ENCODE results near the gene KIF1C. TPM values are rescaled to one million over a fixed set of nuclear protein-coding genes. Genes with fewer than 3 reads are reported as not detected.

The KIF1C gene
- total and polyA plus RNA-seq, 9 of the 15 experiments (the other 6 are each of a cell fraction or from before 2014, with no cell fraction given), result 0.38 to 68.4 (median 25.1) TPM

- TF ChIP-seq CTCF (IDR thresholded peaks at IDR 0.05 in 2 of 3, conservative IDR thresholded peaks at IDR 0.05 in 1 of 3; ENCODE audit: insufficient read depth in 2 of 3, low read depth in 1 of 3, low read length in 3 of 3), result no peak
- TF ChIP-seq ELF4 (CRISPR knock-in tag; IDR thresholded peaks at IDR 0.05), result no peak
- no peak for TF ChIP-seq ZBTB12 (CRISPR knock-in tag; IDR thresholded peaks at IDR 0.05)
- TF ChIP-seq E2F3 (CRISPR knock-in tag; IDR thresholded peaks at IDR 0.05), result 0 out of 2 replicates have a peak, but pooled peaks have one; percentile 33
- TF ChIP-seq NR4A1 (CRISPR knock-in tag; IDR thresholded peaks at IDR 0.05), result no peak
- no peak for TF ChIP-seq NR4A1 (tag; IDR thresholded peaks at IDR 0.05)
- TF ChIP-seq MITF (IDR thresholded peaks at IDR 0.05), result no peak
- peak; percentile 56 for TF ChIP-seq CXXC5 (CRISPR knock-in tag; IDR thresholded peaks at IDR 0.05)
- no peak for TF ChIP-seq CC2D1A (IDR thresholded peaks at IDR 0.05)
- no peak for TF ChIP-seq ASH1L (IDR thresholded peaks at IDR 0.05; ENCODE audit: borderline replicate concordance, low read depth, partially characterized antibody)
- no peak for TF ChIP-seq ZNF140 (CRISPR knock-in tag; IDR thresholded peaks at IDR 0.05)
- TF ChIP-seq SNIP1 (IDR thresholded peaks at IDR 0.05; ENCODE audit: low read depth), result no peak
- peak; percentile 32; the same call in 1 of the 2 replicates for TF ChIP-seq RB1 (IDR thresholded peaks at IDR 0.05; ENCODE audit: low read depth)
- no peak for TF ChIP-seq NFE2L1 (tag; IDR thresholded peaks at IDR 0.05; ENCODE audit: borderline replicate concordance, low read depth)
- TF ChIP-seq POLR2AphosphoS2 (IDR thresholded peaks at IDR 0.05; ENCODE audit: low read length), result no peak
- TF ChIP-seq TCF7 (IDR thresholded peaks at IDR 0.05; ENCODE audit: borderline replicate concordance), result no peak
- TF ChIP-seq SRSF3 (IDR thresholded peaks at IDR 0.05; ENCODE audit: insufficient read depth, low read length), result no peak
- TF ChIP-seq CREB1 (IDR thresholded peaks at IDR 0.05), result no peak
- no peak for TF ChIP-seq CREB1 (CRISPR knock-in tag; IDR thresholded peaks at IDR 0.05)
- no peak for TF ChIP-seq ZZZ3 (IDR thresholded peaks at IDR 0.05)
- no peak; the same call in 1 of the 2 replicates for TF ChIP-seq GABPB1 (CRISPR knock-in tag; IDR thresholded peaks at IDR 0.05)
- no peak for TF ChIP-seq ZNF764 (CRISPR knock-in tag; IDR thresholded peaks at IDR 0.05; ENCODE audit: low read depth)
- no peak for TF ChIP-seq THRB (CRISPR knock-in tag; conservative IDR thresholded peaks at IDR 0.05)
- TF ChIP-seq FUS (optimal IDR thresholded peaks at IDR 0.05; ENCODE audit: low read depth, low read length), result no peak
- no peak for TF ChIP-seq RHOXF2B (CRISPR knock-in tag; conservative IDR thresholded peaks at IDR 0.05)
- no peak for TF ChIP-seq MAFK (IDR thresholded peaks at IDR 0.05; ENCODE audit: low read length)
These were observed 48.3 kb upstream of the KIF1C start (continued) for GRCh38 chr17:4949321-4950074.

Measured in K562 (cell line).